GM23248 (cell line): ENCODE data around the gene TMEM14A. TPM values are rescaled to one million over a fixed set of nuclear protein-coding genes. Genes with fewer than 3 reads are reported as not detected.

Source experiments
- DNase-seq: peaks from one replicate; pipeline ENCODE4 v3.0.0-alpha.2; 2015
- H2AFZ ChIP-seq: fragments of 200-600 bp; sonication (generic); 2 replicates; pipeline ENCODE4 v1.6.1; 2016; ENCODE audit warnings: antibody characterized with exemption
- H3F3A ChIP-seq: fragments of 200-600 bp; sonication (generic); 2 replicates; pipeline ENCODE4 v1.6.1; 2016; ENCODE audit warnings: mild to moderate bottlenecking, antibody characterized with exemption, mixed run types; ENCODE audit not compliant: insufficient read depth
- H3K27ac ChIP-seq: fragments of 200-600 bp; sonication (generic); 2 replicates; pipeline ENCODE4 v1.5.1; 2016; ENCODE audit warnings: mild to moderate bottlenecking
- H3K27me3 ChIP-seq: fragments of 200-600 bp; sonication (generic); replicated peaks from 2 replicates; pipeline ENCODE4 v1.6.1; 2016; ENCODE audit warnings: mild to moderate bottlenecking; ENCODE audit not compliant: insufficient read depth
- H3K36me3 ChIP-seq: fragments of 200-600 bp; sonication (generic); 2 replicates; pipeline ENCODE4 v1.6.1; 2016; ENCODE audit warnings: low read depth, mild to moderate bottlenecking
- H3K4me1 ChIP-seq: fragments of 200-600 bp; sonication (generic); 2 replicates; pipeline ENCODE4 v1.6.1; 2016; ENCODE audit warnings: mild to moderate bottlenecking; ENCODE audit not compliant: insufficient read depth
- H3K4me2 ChIP-seq: fragments of 200-600 bp; sonication (generic); one replicate; pipeline ENCODE4 v1.6.1; 2016; ENCODE audit warnings: mild to moderate bottlenecking; ENCODE audit not compliant: unreplicated experiment
- H3K4me3 ChIP-seq: fragments of 200-600 bp; sonication (generic); 2 replicates; pipeline ENCODE4 v1.5.1; 2016; ENCODE audit warnings: mild to moderate bottlenecking
- H3K79me2 ChIP-seq: fragments of 200-600 bp; sonication (generic); 2 replicates; pipeline ENCODE4 v1.6.1; 2016; ENCODE audit warnings: mild to moderate bottlenecking; ENCODE audit not compliant: insufficient read depth
- H3K9ac ChIP-seq: fragments of 200-600 bp; sonication (generic); 2 replicates; pipeline ENCODE4 v1.6.1; 2016; ENCODE audit warnings: mild to moderate bottlenecking
- H3K9me2 ChIP-seq: fragments of 200-600 bp; sonication (generic); 2 replicates; pipeline ENCODE4 v1.6.1; 2016; ENCODE audit warnings: mixed run types, mild to moderate bottlenecking, moderate library complexity; ENCODE audit not compliant: insufficient read depth
- H3K9me3 ChIP-seq: fragments of 200-600 bp; sonication (generic); one replicate; pipeline ENCODE4 v1.6.1; 2017; ENCODE audit warnings: low read depth
- H4K20me1 ChIP-seq: fragments of 200-600 bp; sonication (generic); 2 replicates; pipeline ENCODE4 v1.6.0; 2016; ENCODE audit not compliant: insufficient read depth
- EZH2 ChIP-seq: fragments of 200-600 bp; sonication (generic); IDR thresholded peaks from 2 replicates; pipeline ENCODE4 v1.6.1; 2018; ENCODE audit warnings: antibody characterized with exemption, mild to moderate bottlenecking; ENCODE audit not compliant: insufficient read depth, poor library complexity, severe bottlenecking
- EZH2phosphoT487 ChIP-seq: fragments of 200-600 bp; sonication (generic); IDR thresholded peaks from 2 replicates; pipeline ENCODE4 v1.6.1; 2018; ENCODE audit warnings: antibody characterized with exemption, moderate library complexity, mild to moderate bottlenecking, low read depth; ENCODE audit not compliant: insufficient read depth
- WGBS, 2 experiments: methylation state at CpG; one replicate each; pipeline ENCODE4 v1.1.6; 2015 to 2017; ENCODE audit warnings: low lambda C conversion rate in 2 of 2, low coverage in 1 of 2; ENCODE audit errors: missing lambda C conversion rate in 2 of 2; 5-methylcytosine and 5-hydroxymethylcytosine counted together
- in situ Hi-C: fragments of 300-500 bp; cut with MboI; formaldehyde crosslinking; loops from 2 replicates; pipeline ENCODE4 v1.15.0; 2020
- polyA plus RNA-seq: library from polyadenylated mRNA; unstranded; fragments of >200 nt; fragmentation: Nextera tagmentation; extraction: Ambion mirVana; gene quantifications from 2 replicates; pipeline ENCODE4 v1.2.1, GENCODE V29; 2016
- total RNA-seq: library from RNA; depleted of rRNA; stranded (reverse); fragments of >200 nt; shearing (Covaris generic); gene quantifications from 2 replicates; pipeline ENCODE4 v1.2.3, GENCODE V29; 2014

The TMEM14A gene
- total and polyA plus RNA-seq, 2 experiments from 2014 or later: 64.0 to 95.1 TPM

- H2AFZ ChIP-seq: peak overlapping the region; percentile 30; the same call in 1 of the 2 replicates
- DNase-seq: peak; percentile 34
- no peak overlapping the region for H3K4me3 ChIP-seq
- H4K20me1 ChIP-seq: no peaks in the 10 kb centered on the region
- no peaks in the 10 kb centered on the region for H3K27me3 ChIP-seq
- H3K9me2 ChIP-seq: no peaks in the 10 kb centered on the region
- no peaks in the 10 kb centered on the region for H3F3A ChIP-seq
- H3K9ac ChIP-seq: 0 out of 2 replicates have a peak overlapping the region, but pooled peaks have one; percentile 6
- no peaks in the 10 kb centered on the region for H3K9me3 ChIP-seq
- no peaks in the 10 kb centered on the region for H3K36me3 ChIP-seq
- 31 to 36% methylated on average over 3 of the region's 3 CpGs for WGBS, 2 experiments
- in situ Hi-C loops: no loop called here
- TF ChIP-seq EZH2 (no peak), EZH2phosphoT487 (no peak)
- no peak overlapping the region for H3K4me2 ChIP-seq
- H3K79me2 ChIP-seq: no peaks in the 10 kb centered on the region
- H3K4me1 ChIP-seq: peaks cover 9% of the 10 kb centered on the region; the same call in 1 of the 2 replicates
- H3K27ac ChIP-seq: no peak overlapping the region
Observed at GRCh38 chr6:52634211-52634610, 36.7 kb upstream of the TMEM14A start.

DNA sequence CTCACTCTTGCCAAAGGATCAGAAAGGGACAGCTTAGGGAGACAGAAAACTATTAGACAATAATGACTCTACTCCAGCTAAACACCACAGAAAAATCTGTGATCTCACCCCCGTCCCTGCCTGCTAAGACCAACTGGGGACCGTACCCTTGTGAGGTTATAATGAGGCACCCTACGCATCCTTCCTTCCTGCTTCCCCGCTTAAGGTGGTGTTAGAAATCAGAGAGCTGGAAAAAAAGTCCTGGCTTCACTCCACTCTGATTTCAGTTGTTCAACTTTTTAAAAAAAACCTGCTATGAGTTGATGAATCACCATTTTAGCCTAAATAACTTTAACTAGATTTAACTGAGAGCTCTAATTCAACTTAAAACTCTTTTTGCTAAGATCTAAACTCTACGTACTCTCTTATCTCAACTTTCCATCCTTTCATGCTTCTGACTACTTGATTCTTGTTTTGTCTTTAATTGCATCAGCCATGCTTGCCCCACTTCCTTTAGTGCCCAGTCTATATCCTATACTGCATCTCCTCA lies 35.8 kb upstream of the TMEM14A start:
- in situ Hi-C loops: no loop called here
- H3K79me2 ChIP-seq: no peaks in the 10 kb centered on the region
- H3K4me2 ChIP-seq: no peak overlapping the region
- peaks cover 9% of the 10 kb centered on the region; the same call in 1 of the 2 replicates for H3K4me1 ChIP-seq
- H4K20me1 ChIP-seq: no peaks in the 10 kb centered on the region
- no peaks in the 10 kb centered on the region for H3K36me3 ChIP-seq
- H3K9ac ChIP-seq: no peak overlapping the region
- H3K27me3 ChIP-seq: no peaks in the 10 kb centered on the region
- WGBS, 2 experiments: 96 to 97% methylated on average over 5 of the region's 5 CpGs
- no peaks in the 10 kb centered on the region for H3F3A ChIP-seq
- H3K27ac ChIP-seq: no peak overlapping the region
- H3K9me3 ChIP-seq: no peaks in the 10 kb centered on the region
- no peak overlapping the region for H3K4me3 ChIP-seq
- no peaks in the 10 kb centered on the region for H3K9me2 ChIP-seq
- TF ChIP-seq EZH2phosphoT487 (no peak), EZH2 (no peak)
- no peak overlapping the region for H2AFZ ChIP-seq
- DNase-seq: peak; percentile 42

DNA sequence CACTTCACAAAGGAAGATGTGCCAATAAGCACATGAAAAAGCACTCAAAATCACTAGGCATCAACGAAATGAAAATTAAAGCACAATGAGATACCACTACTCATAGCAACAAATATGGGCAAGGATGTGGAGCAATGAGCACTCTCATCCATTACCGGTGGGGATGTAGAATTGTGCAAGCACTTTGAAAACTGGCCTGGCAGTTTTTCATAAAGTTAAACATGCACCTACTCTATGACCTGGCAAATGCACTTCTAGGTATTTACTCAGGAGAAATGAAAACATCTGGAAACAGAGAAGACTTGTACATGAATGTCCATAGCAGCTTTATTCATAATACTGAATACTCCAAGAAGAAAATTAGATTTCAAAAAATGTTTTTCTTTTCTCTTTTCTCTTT lies 34.1 kb upstream of the TMEM14A start:
- H3K79me2 ChIP-seq: no peaks in the 10 kb centered on the region
- no peaks in the 10 kb centered on the region for H3K9me2 ChIP-seq
- no peak overlapping the region for H2AFZ ChIP-seq
- H3K27ac ChIP-seq: no peak overlapping the region
- no peaks in the 10 kb centered on the region for H3K27me3 ChIP-seq
- H3K9me3 ChIP-seq: no peaks in the 10 kb centered on the region
- H3F3A ChIP-seq: no peaks in the 10 kb centered on the region
- H3K9ac ChIP-seq: no peak overlapping the region
- H3K4me1 ChIP-seq: peaks cover 9% of the 10 kb centered on the region; the same call in 1 of the 2 replicates
- DNase-seq: no peak
- H3K36me3 ChIP-seq: no peaks in the 10 kb centered on the region
- 53 to 61% methylated on average over 2 of the region's 2 CpGs for WGBS, 2 experiments
- H3K4me3 ChIP-seq: no peak overlapping the region
- in situ Hi-C loops: no loop called here
- TF ChIP-seq EZH2phosphoT487 (no peak), EZH2 (no peak)
- H3K4me2 ChIP-seq: no peak overlapping the region
- H4K20me1 ChIP-seq: no peaks in the 10 kb centered on the region

- Histone ChIP-seq H3K79me2 (no peaks in the 10 kb centered on the region), H4K20me1 (no peaks in the 10 kb centered on the region), H3K9me2 (no peaks in the 10 kb centered on the region), H3K27me3 (no peaks in the 10 kb centered on the region), H3K36me3 (no peaks in the 10 kb centered on the region), H3K4me1 (peaks cover 5% of the 10 kb centered on the region; the same call in 1 of the 2 replicates), H3K4me2 (no peak overlapping the region), H3K4me3 (no peak overlapping the region), H3F3A (no peaks in the 10 kb centered on the region), H3K27ac (no peak overlapping the region), H2AFZ (no peak overlapping the region), H3K9me3 (no peaks in the 10 kb centered on the region), H3K9ac (no peak overlapping the region)
- WGBS, 2 experiments: 94 to 96% methylated on average over 2 of the region's 2 CpGs
- in situ Hi-C loops: no loop called here
- TF ChIP-seq EZH2 (no peak), EZH2phosphoT487 (no peak)
- no peak for DNase-seq
Observed at GRCh38 chr6:52639493-52639892, 31.4 kb upstream of the TMEM14A start.

DNA sequence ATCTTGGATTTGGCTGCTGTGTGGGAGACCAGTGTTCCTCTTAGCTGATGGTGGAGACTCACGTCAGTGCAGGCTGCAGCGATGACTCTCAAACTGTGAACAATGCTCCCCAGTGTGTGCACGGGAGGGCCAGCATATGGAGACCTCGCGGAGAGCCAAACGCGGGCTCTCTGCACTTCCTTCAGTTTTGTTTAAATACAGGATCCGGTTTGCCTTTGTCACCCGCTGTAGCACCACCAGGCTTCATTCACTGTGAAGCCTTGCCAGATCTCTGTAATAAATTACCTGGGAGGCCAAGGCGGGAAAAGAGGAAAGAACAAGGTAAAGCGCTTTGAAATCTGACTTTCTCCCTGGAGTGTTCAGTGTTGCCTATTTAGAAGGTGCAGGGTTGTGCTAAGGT lies 30.7 kb upstream of the TMEM14A start:
- DNase-seq: peak; percentile 30
- no peaks in the 10 kb centered on the region for H3K36me3 ChIP-seq
- H3K27ac ChIP-seq: no peak overlapping the region
- H3K9me2 ChIP-seq: no peaks in the 10 kb centered on the region
- H2AFZ ChIP-seq: peak overlapping the region; percentile 27; the same call in 1 of the 2 replicates
- H3K9ac ChIP-seq: no peak overlapping the region
- TF ChIP-seq EZH2 (no peak), EZH2phosphoT487 (no peak)
- H4K20me1 ChIP-seq: no peaks in the 10 kb centered on the region
- no peaks in the 10 kb centered on the region for H3F3A ChIP-seq
- in situ Hi-C loops: no loop called here
- H3K27me3 ChIP-seq: no peaks in the 10 kb centered on the region
- no peak overlapping the region for H3K4me2 ChIP-seq
- H3K4me1 ChIP-seq: 0 out of 2 replicates have a peak, but pooled peaks cover 3% of the 10 kb centered on the region
- H3K79me2 ChIP-seq: no peaks in the 10 kb centered on the region
- H3K9me3 ChIP-seq: no peaks in the 10 kb centered on the region
- 50 to 54% methylated on average over 11 of the region's 11 CpGs for WGBS, 2 experiments
- no peak overlapping the region for H3K4me3 ChIP-seq
